ENCODE results near the gene KIRREL1. TPM values are rescaled to one million over a fixed set of nuclear protein-coding genes. Genes with fewer than 3 reads are reported as not detected.

KIRREL1 gene
- total RNA-seq, 1 experiment from 2014 or later = 42.4 TPM

DNA sequence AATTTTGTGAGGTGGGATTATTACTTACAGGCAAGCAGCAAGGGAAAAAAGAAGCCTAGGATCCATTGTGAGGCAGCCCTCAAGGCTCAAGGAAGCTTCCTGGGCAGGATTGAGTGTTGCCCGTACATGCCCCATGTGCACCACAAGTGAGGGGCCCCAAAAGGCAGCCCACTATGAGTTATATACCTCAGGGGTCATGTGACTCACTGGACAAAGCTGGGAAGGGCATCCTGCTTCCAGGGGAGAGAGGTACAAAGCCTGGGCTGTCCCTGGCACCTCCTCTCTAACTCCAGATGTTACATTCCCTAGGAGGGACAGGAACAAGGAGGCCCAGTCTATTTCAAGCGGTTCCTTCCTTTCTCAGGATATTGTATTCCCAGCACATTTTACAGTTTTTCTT lies 153.3 kb downstream of the KIRREL1 start:
- ChIA-PET POLR2A (no interaction called here), CTCF (interaction anchor here (1.0 kb wide), 1 partner anchor 25 kb away, joined by 3 read pairs; no protein-coding TSS in a partner anchor)
- ATAC-seq = no peak
- no peak overlapping the region for H3K27ac Mint-ChIP-seq
- peaks cover 8% of the 10 kb centered on the region; the same call in 1 of the 2 replicates for H3K4me1 Mint-ChIP-seq
- peaks cover 17% of the 10 kb centered on the region for H3K9me3 Mint-ChIP-seq
- DNase-seq (ENCODE audit: low spot score) = no peak
- peaks cover 60% of the 10 kb centered on the region for H3K27me3 Mint-ChIP-seq (ENCODE audit: low read depth)
- no peak overlapping the region for H3K4me3 Mint-ChIP-seq
- TF ChIP-seq, protein P1, sequence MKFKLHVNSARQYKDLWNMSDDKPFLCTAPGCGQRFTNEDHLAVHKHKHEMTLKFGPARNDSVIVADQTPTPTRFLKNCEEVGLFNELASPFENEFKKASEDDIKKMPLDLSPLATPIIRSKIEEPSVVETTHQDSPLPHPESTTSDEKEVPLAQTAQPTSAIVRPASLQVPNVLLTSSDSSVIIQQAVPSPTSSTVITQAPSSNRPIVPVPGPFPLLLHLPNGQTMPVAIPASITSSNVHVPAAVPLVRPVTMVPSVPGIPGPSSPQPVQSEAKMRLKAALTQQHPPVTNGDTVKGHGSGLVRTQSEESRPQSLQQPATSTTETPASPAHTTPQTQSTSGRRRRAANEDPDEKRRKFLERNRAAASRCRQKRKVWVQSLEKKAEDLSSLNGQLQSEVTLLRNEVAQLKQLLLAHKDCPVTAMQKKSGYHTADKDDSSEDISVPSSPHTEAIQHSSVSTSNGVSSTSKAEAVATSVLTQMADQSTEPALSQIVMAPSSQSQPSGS (CRISPR knock-in tag; IDR thresholded peaks at IDR 0.05; ENCODE audit: borderline replicate concordance, low read depth) = no peak
- TF ChIP-seq GABPB1 (CRISPR knock-in tag; IDR thresholded peaks at IDR 0.05) = no peak
- TF ChIP-seq ZNF396 (CRISPR knock-in tag; IDR thresholded peaks at IDR 0.05; ENCODE audit: borderline replicate concordance) = no peak
- TF ChIP-seq NFE2L1 (CRISPR knock-in tag; IDR thresholded peaks at IDR 0.05) = no peak
- no peak for TF ChIP-seq TCF7 (CRISPR knock-in tag; IDR thresholded peaks at IDR 0.05; ENCODE audit: low read depth)
- no peaks in the 10 kb centered on the region for H3K36me3 Mint-ChIP-seq

GRCh38 chr1:158147401-158147800 lies 154.0 kb downstream of the KIRREL1 start:
- no peak for DNase-seq (ENCODE audit: low spot score)
- H3K4me3 Mint-ChIP-seq = no peak overlapping the region
- peaks cover 8% of the 10 kb centered on the region; the same call in 1 of the 2 replicates for H3K4me1 Mint-ChIP-seq
- no peak for ATAC-seq
- no peaks in the 10 kb centered on the region for H3K36me3 Mint-ChIP-seq
- peaks cover 17% of the 10 kb centered on the region for H3K9me3 Mint-ChIP-seq
- no peak overlapping the region for H3K27ac Mint-ChIP-seq
- ChIA-PET CTCF (no interaction called here), POLR2A (no interaction called here)
- peaks cover 66% of the 10 kb centered on the region for H3K27me3 Mint-ChIP-seq (ENCODE audit: low read depth)
- TF ChIP-seq TEAD4 (CRISPR knock-in tag; IDR thresholded peaks at IDR 0.05) = no peak
- TF ChIP-seq, protein P2, sequence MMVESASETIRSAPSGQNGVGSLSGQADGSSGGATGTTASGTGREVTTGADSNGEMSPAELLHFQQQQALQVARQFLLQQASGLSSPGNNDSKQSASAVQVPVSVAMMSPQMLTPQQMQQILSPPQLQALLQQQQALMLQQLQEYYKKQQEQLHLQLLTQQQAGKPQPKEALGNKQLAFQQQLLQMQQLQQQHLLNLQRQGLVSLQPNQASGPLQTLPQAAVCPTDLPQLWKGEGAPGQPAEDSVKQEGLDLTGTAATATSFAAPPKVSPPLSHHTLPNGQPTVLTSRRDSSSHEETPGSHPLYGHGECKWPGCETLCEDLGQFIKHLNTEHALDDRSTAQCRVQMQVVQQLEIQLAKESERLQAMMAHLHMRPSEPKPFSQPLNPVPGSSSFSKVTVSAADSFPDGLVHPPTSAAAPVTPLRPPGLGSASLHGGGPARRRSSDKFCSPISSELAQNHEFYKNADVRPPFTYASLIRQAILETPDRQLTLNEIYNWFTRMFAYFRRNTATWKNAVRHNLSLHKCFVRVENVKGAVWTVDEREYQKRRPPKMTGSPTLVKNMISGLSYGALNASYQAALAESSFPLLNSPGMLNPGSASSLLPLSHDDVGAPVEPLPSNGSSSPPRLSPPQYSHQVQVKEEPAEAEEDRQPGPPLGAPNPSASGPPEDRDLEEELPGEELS (CRISPR knock-in tag; IDR thresholded peaks at IDR 0.05) = no peak
- no peak for TF ChIP-seq CBFB (CRISPR knock-in tag; IDR thresholded peaks at IDR 0.05; ENCODE audit: low read depth)
- TF ChIP-seq ARID4B (CRISPR knock-in tag; IDR thresholded peaks at IDR 0.05; ENCODE audit: borderline replicate concordance) = no peak
- no peak for TF ChIP-seq ZNF121 (CRISPR knock-in tag; IDR thresholded peaks at IDR 0.05)
- TF ChIP-seq, protein P3, sequence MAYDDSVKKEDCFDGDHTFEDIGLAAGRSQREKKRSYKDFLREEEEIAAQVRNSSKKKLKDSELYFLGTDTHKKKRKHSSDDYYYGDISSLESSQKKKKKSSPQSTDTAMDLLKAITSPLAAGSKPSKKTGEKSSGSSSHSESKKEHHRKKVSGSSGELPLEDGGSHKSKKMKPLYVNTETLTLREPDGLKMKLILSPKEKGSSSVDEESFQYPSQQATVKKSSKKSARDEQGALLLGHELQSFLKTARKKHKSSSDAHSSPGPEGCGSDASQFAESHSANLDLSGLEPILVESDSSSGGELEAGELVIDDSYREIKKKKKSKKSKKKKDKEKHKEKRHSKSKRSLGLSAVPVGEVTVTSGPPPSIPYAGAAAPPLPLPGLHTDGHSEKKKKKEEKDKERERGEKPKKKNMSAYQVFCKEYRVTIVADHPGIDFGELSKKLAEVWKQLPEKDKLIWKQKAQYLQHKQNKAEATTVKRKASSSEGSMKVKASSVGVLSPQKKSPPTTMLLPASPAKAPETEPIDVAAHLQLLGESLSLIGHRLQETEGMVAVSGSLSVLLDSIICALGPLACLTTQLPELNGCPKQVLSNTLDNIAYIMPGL (CRISPR knock-in tag; IDR thresholded peaks at IDR 0.05) = no peak
- TF ChIP-seq, protein P4, sequence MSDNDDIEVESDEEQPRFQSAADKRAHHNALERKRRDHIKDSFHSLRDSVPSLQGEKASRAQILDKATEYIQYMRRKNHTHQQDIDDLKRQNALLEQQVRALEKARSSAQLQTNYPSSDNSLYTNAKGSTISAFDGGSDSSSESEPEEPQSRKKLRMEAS (CRISPR knock-in tag; IDR thresholded peaks at IDR 0.05) = no peak
- no peak for TF ChIP-seq NFYB (CRISPR knock-in tag; conservative IDR thresholded peaks at IDR 0.05; ENCODE audit: low read depth)
- TF ChIP-seq ZNF263 (CRISPR knock-in tag; IDR thresholded peaks at IDR 0.05; ENCODE audit: low read depth) = no peak
- TF ChIP-seq, protein P5, sequence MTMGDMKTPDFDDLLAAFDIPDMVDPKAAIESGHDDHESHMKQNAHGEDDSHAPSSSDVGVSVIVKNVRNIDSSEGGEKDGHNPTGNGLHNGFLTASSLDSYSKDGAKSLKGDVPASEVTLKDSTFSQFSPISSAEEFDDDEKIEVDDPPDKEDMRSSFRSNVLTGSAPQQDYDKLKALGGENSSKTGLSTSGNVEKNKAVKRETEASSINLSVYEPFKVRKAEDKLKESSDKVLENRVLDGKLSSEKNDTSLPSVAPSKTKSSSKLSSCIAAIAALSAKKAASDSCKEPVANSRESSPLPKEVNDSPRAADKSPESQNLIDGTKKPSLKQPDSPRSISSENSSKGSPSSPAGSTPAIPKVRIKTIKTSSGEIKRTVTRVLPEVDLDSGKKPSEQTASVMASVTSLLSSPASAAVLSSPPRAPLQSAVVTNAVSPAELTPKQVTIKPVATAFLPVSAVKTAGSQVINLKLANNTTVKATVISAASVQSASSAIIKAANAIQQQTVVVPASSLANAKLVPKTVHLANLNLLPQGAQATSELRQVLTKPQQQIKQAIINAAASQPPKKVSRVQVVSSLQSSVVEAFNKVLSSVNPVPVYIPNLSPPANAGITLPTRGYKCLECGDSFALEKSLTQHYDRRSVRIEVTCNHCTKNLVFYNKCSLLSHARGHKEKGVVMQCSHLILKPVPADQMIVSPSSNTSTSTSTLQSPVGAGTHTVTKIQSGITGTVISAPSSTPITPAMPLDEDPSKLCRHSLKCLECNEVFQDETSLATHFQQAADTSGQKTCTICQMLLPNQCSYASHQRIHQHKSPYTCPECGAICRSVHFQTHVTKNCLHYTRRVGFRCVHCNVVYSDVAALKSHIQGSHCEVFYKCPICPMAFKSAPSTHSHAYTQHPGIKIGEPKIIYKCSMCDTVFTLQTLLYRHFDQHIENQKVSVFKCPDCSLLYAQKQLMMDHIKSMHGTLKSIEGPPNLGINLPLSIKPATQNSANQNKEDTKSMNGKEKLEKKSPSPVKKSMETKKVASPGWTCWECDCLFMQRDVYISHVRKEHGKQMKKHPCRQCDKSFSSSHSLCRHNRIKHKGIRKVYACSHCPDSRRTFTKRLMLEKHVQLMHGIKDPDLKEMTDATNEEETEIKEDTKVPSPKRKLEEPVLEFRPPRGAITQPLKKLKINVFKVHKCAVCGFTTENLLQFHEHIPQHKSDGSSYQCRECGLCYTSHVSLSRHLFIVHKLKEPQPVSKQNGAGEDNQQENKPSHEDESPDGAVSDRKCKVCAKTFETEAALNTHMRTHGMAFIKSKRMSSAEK (CRISPR knock-in tag; IDR thresholded peaks at IDR 0.05; ENCODE audit: borderline replicate concordance) = no peak
- no peak for TF ChIP-seq NFATC4 (CRISPR knock-in tag; IDR thresholded peaks at IDR 0.05)
- TF ChIP-seq PREB (CRISPR knock-in tag; IDR thresholded peaks at IDR 0.05; ENCODE audit: borderline replicate concordance) = no peak
- no peak for TF ChIP-seq PRRX2 (CRISPR knock-in tag; IDR thresholded peaks at IDR 0.05)
- no peak for TF ChIP-seq TP53 (CRISPR knock-in tag; IDR thresholded peaks at IDR 0.05)
- TF ChIP-seq ESRRA (CRISPR knock-in tag; IDR thresholded peaks at IDR 0.05; ENCODE audit: borderline replicate concordance) = no peak
- TF ChIP-seq NR3C1 (CRISPR knock-in tag; conservative IDR thresholded peaks at IDR 0.05; ENCODE audit: low read depth) = no peak

Measured in WTC11 (cell line).